Measurements from ENCODE around the gene FUBP3.

DNA sequence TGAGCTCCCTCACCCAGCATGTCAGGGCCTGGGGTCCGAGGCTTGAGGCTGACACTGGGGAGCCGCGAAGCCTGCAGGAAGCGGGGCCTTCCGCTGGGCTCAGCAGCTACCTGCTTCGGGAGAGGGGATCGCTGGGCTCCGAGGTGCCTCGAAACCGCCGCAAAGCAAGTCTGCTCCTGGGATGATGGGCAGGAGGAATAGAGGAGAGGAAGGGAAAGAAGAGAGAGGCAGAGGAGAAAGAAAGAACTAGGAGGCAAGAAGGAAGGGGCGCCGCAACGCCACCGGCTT is 83.5 kb downstream of the FUBP3 start:
- TF ChIP-seq CTCF (conservative IDR thresholded peaks at IDR 0.05; ENCODE audit: low read length): no peak
- TF ChIP-seq EZH2phosphoT487 (IDR thresholded peaks at IDR 0.05; ENCODE audit: borderline replicate concordance): no peak
